Ureter (tissue), 1 donor: ENCODE data around the gene SYPL2. TPM values are rescaled to one million over a fixed set of nuclear protein-coding genes. Genes with fewer than 3 reads are reported as not detected.
"Not testable (repeated sequence)": the region's sequence is repeated elsewhere in the genome, so short reads cannot be mapped to it uniquely, and the experiment has no call there.

Experiments used
- DNase-seq: peaks from one replicate; pipeline ENCODE4 v3.0.0-alpha.2; 2020; ENCODE audit warnings: low spot score
- total RNA-seq: library from RNA; stranded (reverse); gene quantifications from one replicate; pipeline ENCODE4 v1.2.4, GENCODE V29; 2023
- donor health status: DM: yes; HTN: yes; CAD: no.

SYPL2 gene
- total RNA-seq, result 2.0 TPM

GRCh38 chr1:109466452-109467300 lies at the start of gene SYPL2:
Gene SYPL2 (plus strand): TSS chr1:109466546. CDS start chr1:109466844, 298 bp downstream.
- no peak for DNase-seq

GRCh38 chr1:109423498-109423897 lies 42.8 kb upstream of the SYPL2 start:
- DNase-seq, result no peak

GRCh38 chr1:109425391-109426280 lies 40.7 kb upstream of the SYPL2 start:
- DNase-seq, result peak; percentile 62

- peak; percentile 98 for DNase-seq
Observed at GRCh38 chr1:109426281-109427170, 39.8 kb upstream of the SYPL2 start, which contains the start of gene PSMA5. Gene PSMA5 (minus strand): TSS chr1:109426448. CDS start chr1:109426330, 118 bp downstream.

- DNase-seq, result no peak
Observed at GRCh38 chr1:109427171-109427467, 39.2 kb upstream of the SYPL2 start.

- DNase-seq, result no peak
Observed at GRCh38 chr1:109432336-109432735, 34.0 kb upstream of the SYPL2 start.

- DNase-seq, result no peak
Observed at GRCh38 chr1:109433322-109433721, 33.0 kb upstream of the SYPL2 start.

- no peak for DNase-seq
Observed at GRCh38 chr1:109434484-109434883, 31.9 kb upstream of the SYPL2 start.

- DNase-seq, result no peak
Observed at GRCh38 chr1:109438798-109439297, 27.5 kb upstream of the SYPL2 start.

GRCh38 chr1:109441069-109441468 lies 25.3 kb upstream of the SYPL2 start:
- no peak for DNase-seq

GRCh38 chr1:109443476-109443875 lies 22.9 kb upstream of the SYPL2 start:
- DNase-seq, result no peak

- no peak for DNase-seq
Observed at GRCh38 chr1:109444346-109444745, 22.0 kb upstream of the SYPL2 start.

GRCh38 chr1:109445949-109446695 lies 20.2 kb upstream of the SYPL2 start:
- DNase-seq, result not testable (repeated sequence)

- no peak for DNase-seq
Observed at GRCh38 chr1:109447524-109447923, 18.8 kb upstream of the SYPL2 start.

- no peak for DNase-seq
Observed at GRCh38 chr1:109454497-109455133, 11.7 kb upstream of the SYPL2 start.

GRCh38 chr1:109457819-109458218 lies 8.5 kb upstream of the SYPL2 start:
- DNase-seq, result no peak

GRCh38 chr1:109466125-109466451 lies 258 bp upstream of the SYPL2 start:
- no peak for DNase-seq

- DNase-seq, result no peak
Observed at GRCh38 chr1:109467301-109467777, 993 bp downstream of the SYPL2 start.

GRCh38 chr1:109468061-109468460 lies 1.7 kb downstream of the SYPL2 start:
- no peak for DNase-seq

- no peak for DNase-seq
Observed at GRCh38 chr1:109468903-109469302, 2.6 kb downstream of the SYPL2 start.
